HepG2 (cell line): Measurements from ENCODE around the gene KLHL36. TPM values are rescaled to one million over a fixed set of nuclear protein-coding genes. Genes with fewer than 3 reads are reported as not detected.

Source experiments
- ASH2L ChIP-seq: fragments of 300-600, 200-600 bp; sonication (generic); IDR thresholded peaks from 2 replicates; pipeline ENCODE4 v1.7.0; 2017; ENCODE audit warnings: low read depth, mild to moderate bottlenecking, moderate library complexity, mixed read lengths, low read length; ENCODE audit not compliant: insufficient read length
- ATF7-NPFF ChIP-seq: sonication (generic); formaldehyde crosslinking; IDR thresholded peaks from 2 replicates; pipeline ENCODE4 v1.8.1; 2023; ENCODE audit warnings: mild to moderate bottlenecking, low read depth, missing genetic modification reagents, moderate library complexity
- BORCS8-MEF2B ChIP-seq: sonication (generic); formaldehyde crosslinking; IDR thresholded peaks from 2 replicates; pipeline ENCODE4 v1.8.0; 2022; ENCODE audit warnings: mild to moderate bottlenecking, missing genetic modification reagents
- CEBPB ChIP-seq: IDR thresholded peaks from 2 replicates; pipeline ENCODE4 v1.6.1; 2011; ENCODE audit warnings: low read depth, low read length, improper control_type of control experiment, borderline replicate concordance
- ETV6 ChIP-seq: sonication (generic); formaldehyde crosslinking; conservative IDR thresholded peaks from 2 replicates; pipeline ENCODE4 v1.4.0; 2020; ENCODE audit warnings: missing genetic modification reagents
- FOXC1 ChIP-seq: sonication (generic); formaldehyde crosslinking; IDR thresholded peaks from 2 replicates; pipeline ENCODE4 v1.8.0; 2022; ENCODE audit warnings: mild to moderate bottlenecking, missing genetic modification reagents, borderline replicate concordance
- HDAC2 ChIP-seq: sonication (generic); formaldehyde crosslinking; IDR thresholded peaks from 2 replicates; pipeline ENCODE4 v1.4.0; 2020; ENCODE audit warnings: missing genetic modification reagents
- HNRNPK ChIP-seq: fragments of 200-400 bp; formaldehyde crosslinking; IDR thresholded peaks from 2 replicates; pipeline ENCODE4 v1.6.1; 2018; ENCODE audit warnings: low read length, low read depth, moderate library complexity, mild to moderate bottlenecking; ENCODE audit not compliant: poor library complexity, severe bottlenecking
- LCORL ChIP-seq, 2 experiments: fragments of 450-650 bp in 1 of 2; sonication (generic) in 1 of 2; formaldehyde crosslinking in 1 of 2; IDR thresholded peaks; 2 replicates each; pipeline versions ENCODE4 v1.5.0 to v1.6.1; 2017 to 2020; ENCODE audit warnings: antibody characterized with exemption in 1 of 2, missing genetic modification reagents in 1 of 2
- MAFK ChIP-seq, 2 experiments: IDR thresholded peaks in 1 of 2; conservative IDR thresholded peaks in 1 of 2; 2 replicates each; pipeline ENCODE4 v1.6.1; 2011; ENCODE audit warnings: improper control_type of control experiment in 2 of 2, low read length in 2 of 2
- MAZ ChIP-seq, 2 experiments: sonication (generic) in 1 of 2; formaldehyde crosslinking in 1 of 2; IDR thresholded peaks; 2 replicates each; pipeline versions ENCODE4 v1.5.0 to v1.6.1; 2012 to 2020; ENCODE audit warnings: low read depth in 2 of 2, mild to moderate bottlenecking in 2 of 2, borderline replicate concordance in 1 of 2, improper control_type of control experiment in 1 of 2, low read length in 1 of 2, missing genetic modification reagents in 1 of 2, moderate library complexity in 1 of 2
- MED1 ChIP-seq: sonication (generic); formaldehyde crosslinking; IDR thresholded peaks from 2 replicates; pipeline ENCODE4 v1.4.0; 2020; ENCODE audit warnings: missing genetic modification reagents
- MEF2D ChIP-seq: sonication (generic); formaldehyde crosslinking; IDR thresholded peaks from 2 replicates; pipeline ENCODE4 v1.5.1; 2020; ENCODE audit warnings: mild to moderate bottlenecking, missing genetic modification reagents
- MYC ChIP-seq: sonication (generic); formaldehyde crosslinking; IDR thresholded peaks from 2 replicates; pipeline ENCODE4 v1.9.0; 2021; ENCODE audit warnings: missing genetic modification reagents, borderline replicate concordance
- PAX8 ChIP-seq: sonication (generic); formaldehyde crosslinking; IDR thresholded peaks from 2 replicates; pipeline ENCODE4 v1.8.0; 2022; ENCODE audit warnings: mild to moderate bottlenecking, missing genetic modification reagents, borderline replicate concordance
- POLR2A ChIP-seq, 2 experiments: IDR thresholded peaks; 2 replicates each; pipeline ENCODE4 v1.6.1; 2011; ENCODE audit warnings: low read depth in 2 of 2, low read length in 2 of 2, mild to moderate bottlenecking in 1 of 2, moderate library complexity in 1 of 2; ENCODE audit not compliant: insufficient read depth in 1 of 2
- POLR2AphosphoS2 ChIP-seq: IDR thresholded peaks from 2 replicates; pipeline ENCODE4 v1.6.1; 2011; ENCODE audit warnings: low read depth, low read length, improper control_type of control experiment
- REPIN1 ChIP-seq: sonication (generic); formaldehyde crosslinking; IDR thresholded peaks from 2 replicates; pipeline ENCODE4 v1.8.0; 2022; ENCODE audit warnings: missing genetic modification reagents, low read depth, mild to moderate bottlenecking, borderline replicate concordance
- SAP130 ChIP-seq: IDR thresholded peaks from 2 replicates; pipeline ENCODE4 v1.6.1; 2016; ENCODE audit warnings: low read depth
- SIN3A ChIP-seq: IDR thresholded peaks from 2 replicates; pipeline ENCODE4 v1.6.1; 2011; ENCODE audit warnings: low read depth, mild to moderate bottlenecking, control low read depth, low read length, borderline replicate concordance
- SPEN ChIP-seq: sonication (generic); formaldehyde crosslinking; IDR thresholded peaks from 2 replicates; pipeline ENCODE4 v1.5.1; 2020; ENCODE audit warnings: low read depth, mild to moderate bottlenecking, missing genetic modification reagents
- TBX2 ChIP-seq: sonication (generic); formaldehyde crosslinking; IDR thresholded peaks from 2 replicates; pipeline ENCODE4 v1.5.0; 2020; ENCODE audit warnings: missing genetic modification reagents, mild to moderate bottlenecking, borderline replicate concordance
- ZBTB7A ChIP-seq: sonication (generic); formaldehyde crosslinking; IDR thresholded peaks from 2 replicates; pipeline ENCODE4 v1.8.0; 2022; ENCODE audit warnings: mild to moderate bottlenecking, missing genetic modification reagents
- ZFY ChIP-seq: sonication (generic); formaldehyde crosslinking; IDR thresholded peaks from 2 replicates; pipeline ENCODE4 v1.4.0; 2020; ENCODE audit warnings: missing genetic modification reagents
- ZKSCAN8 ChIP-seq: IDR thresholded peaks from 2 replicates; pipeline ENCODE4 v1.6.1; 2016; ENCODE audit warnings: borderline replicate concordance, missing genetic modification reagents, missing compliant biosample characterization
- ZMAT3 ChIP-seq: sonication (generic); formaldehyde crosslinking; conservative IDR thresholded peaks from 2 replicates; pipeline ENCODE4 v1.7.0; 2021; ENCODE audit warnings: missing genetic modification reagents
- ZNF33A ChIP-seq: sonication (generic); formaldehyde crosslinking; IDR thresholded peaks from 2 replicates; pipeline ENCODE4 v1.5.1; 2020; ENCODE audit warnings: missing genetic modification reagents, mild to moderate bottlenecking, moderate library complexity, borderline replicate concordance
- ZNF441 ChIP-seq: sonication (generic); formaldehyde crosslinking; IDR thresholded peaks from 2 replicates; pipeline ENCODE4 v1.7.0; 2021; ENCODE audit warnings: missing genetic modification reagents, borderline replicate concordance
- polyA plus RNA-seq, 8 experiments: library from polyadenylated mRNA; depleted of rRNA in 3 of 8; stranded (reverse) in 7 of 8; unstranded in 1 of 8; fragments of >200 nt; fragmentation: Illumina TruSeq in 4 of 8; extraction: Trizol in 4 of 8; gene quantifications; 2 replicates each; pipeline versions ENCODE4 v1.2.1 to v1.2.3, GENCODE V29; 2011 to 2016; ENCODE audit warnings: low read depth in 4 of 8, missing spikeins in 1 of 8, mixed read lengths in 1 of 8; ENCODE audit not compliant: insufficient read depth in 1 of 8
- total RNA-seq, 5 experiments: library from RNA; depleted of rRNA; stranded (reverse); fragments of >200 nt; fragmentation: Illumina TruSeq; extraction: Trizol; gene quantifications; 2 replicates each; pipeline ENCODE4 v1.2.3, GENCODE V29; 2016; ENCODE audit warnings: low read depth in 1 of 5
- TF ChIP-seq, protein P1 (sequence below): sonication (generic); formaldehyde crosslinking; IDR thresholded peaks from 2 replicates; pipeline ENCODE4 v1.9.0; 2021; ENCODE audit warnings: missing genetic modification reagents, borderline replicate concordance

The KLHL36 gene
- total and polyA plus RNA-seq, 2 of the 13 experiments (the other 11 are each of a cell fraction or from before 2014, with no cell fraction given) = 24.3 to 26.0 TPM

DNA sequence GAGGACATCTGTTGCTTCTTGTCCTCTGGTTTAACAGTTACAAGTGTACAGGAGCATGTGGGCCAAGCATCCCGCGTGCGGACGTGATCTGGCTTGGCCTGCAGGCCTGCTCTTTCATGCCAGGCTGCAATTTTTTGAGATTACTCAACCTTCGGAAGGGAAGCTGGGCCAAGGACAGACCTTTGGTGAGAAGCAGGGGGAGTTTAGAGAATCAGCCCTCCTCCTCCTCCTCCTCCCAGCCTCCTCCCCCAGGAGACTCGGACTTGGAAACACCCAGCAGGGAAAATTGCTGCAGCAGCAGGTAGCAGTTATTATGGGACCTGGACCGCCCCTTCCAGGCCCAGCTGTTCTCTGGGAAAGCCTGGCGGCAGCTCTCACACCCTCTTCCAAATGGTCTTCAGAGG lies 5.1 kb upstream of the KLHL36 start (continued):
- TF ChIP-seq, protein P1, sequence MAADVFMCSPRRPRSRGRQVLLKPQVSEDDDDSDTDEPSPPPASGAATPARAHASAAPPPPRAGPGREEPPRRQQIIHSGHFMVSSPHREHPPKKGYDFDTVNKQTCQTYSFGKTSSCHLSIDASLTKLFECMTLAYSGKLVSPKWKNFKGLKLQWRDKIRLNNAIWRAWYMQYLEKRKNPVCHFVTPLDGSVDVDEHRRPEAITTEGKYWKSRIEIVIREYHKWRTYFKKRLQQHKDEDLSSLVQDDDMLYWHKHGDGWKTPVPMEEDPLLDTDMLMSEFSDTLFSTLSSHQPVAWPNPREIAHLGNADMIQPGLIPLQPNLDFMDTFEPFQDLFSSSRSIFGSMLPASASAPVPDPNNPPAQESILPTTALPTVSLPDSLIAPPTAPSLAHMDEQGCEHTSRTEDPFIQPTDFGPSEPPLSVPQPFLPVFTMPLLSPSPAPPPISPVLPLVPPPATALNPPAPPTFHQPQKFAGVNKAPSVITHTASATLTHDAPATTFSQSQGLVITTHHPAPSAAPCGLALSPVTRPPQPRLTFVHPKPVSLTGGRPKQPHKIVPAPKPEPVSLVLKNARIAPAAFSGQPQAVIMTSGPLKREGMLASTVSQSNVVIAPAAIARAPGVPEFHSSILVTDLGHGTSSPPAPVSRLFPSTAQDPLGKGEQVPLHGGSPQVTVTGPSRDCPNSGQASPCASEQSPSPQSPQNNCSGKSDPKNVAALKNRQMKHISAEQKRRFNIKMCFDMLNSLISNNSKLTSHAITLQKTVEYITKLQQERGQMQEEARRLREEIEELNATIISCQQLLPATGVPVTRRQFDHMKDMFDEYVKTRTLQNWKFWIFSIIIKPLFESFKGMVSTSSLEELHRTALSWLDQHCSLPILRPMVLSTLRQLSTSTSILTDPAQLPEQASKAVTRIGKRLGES = no peak
- TF ChIP-seq ZKSCAN8 (CRISPR knock-in tag) (no peak), TBX2 (CRISPR knock-in tag) (no peak), ZNF441 (CRISPR knock-in tag) (no peak), SIN3A (no peak), ATF7-NPFF (CRISPR knock-in tag) (0 out of 2 replicates have a peak, but pooled peaks have one; percentile 49), ZNF33A (CRISPR knock-in tag) (no peak), HDAC2 (CRISPR knock-in tag) (0 out of 2 replicates have a peak, but pooled peaks have one; percentile 20), BORCS8-MEF2B (CRISPR knock-in tag) (no peak), ASH2L (no peak), LCORL (IDR thresholded peaks at IDR 0.05) (no peak), LCORL (CRISPR knock-in tag; IDR thresholded peaks at IDR 0.05) (peak; percentile 51; the same call in 1 of the 2 replicates), ZMAT3 (CRISPR knock-in tag) (no peak), CEBPB (peak; percentile 53; the same call in 1 of the 2 replicates), FOXC1 (CRISPR knock-in tag) (no peak), ETV6 (CRISPR knock-in tag) (no peak), POLR2A (IDR thresholded peaks at IDR 0.05; ENCODE audit: insufficient read depth in 1 of 2, low read depth in 2 of 2, low read length in 2 of 2) (no peak), MEF2D (CRISPR knock-in tag) (no peak), ZFY (CRISPR knock-in tag) (peak; percentile 54; the same call in 1 of the 2 replicates), ZBTB7A (CRISPR knock-in tag) (no peak), REPIN1 (CRISPR knock-in tag) (no peak), MAFK (conservative IDR thresholded peaks at IDR 0.05 in 1 of 2, IDR thresholded peaks at IDR 0.05 in 1 of 2; ENCODE audit: low read length in 2 of 2) (peak in 1 of 2 experiments; percentile 6; a peak in 1 of 4 replicates), SAP130 (peak; percentile 42), SPEN (CRISPR knock-in tag) (peak; percentile 53; the same call in 1 of the 2 replicates), MYC (peak; percentile 49; the same call in 1 of the 2 replicates), MAZ (IDR thresholded peaks at IDR 0.05; ENCODE audit: borderline replicate concordance, low read depth, low read length) (no peak), MAZ (CRISPR knock-in tag; IDR thresholded peaks at IDR 0.05; ENCODE audit: low read depth) (no peak), MED1 (CRISPR knock-in tag) (peak; percentile 59), HNRNPK (no peak), POLR2AphosphoS2 (no peak), PAX8 (CRISPR knock-in tag) (no peak)
